A549 (cell line): ENCODE data around the gene ACAN. TPM values are rescaled to one million over a fixed set of nuclear protein-coding genes. Genes with fewer than 3 reads are reported as not detected.

Experiments
- ATAC-seq, 2 experiments: fragments of 200-7000 bp in 1 of 2; fragments of >200 bp in 1 of 2; cut with Nextera tagmentation in 1 of 2; cut with Tn5 transposase in 1 of 2; 3 replicates each; pipeline versions ENCODE4 v1.8.0 to v1.9.1; 2018 to 2020; ENCODE audit warnings: mild to moderate bottlenecking in 1 of 2, moderate library complexity in 1 of 2
- CTCF ChIA-PET: fragments of 300-600 bp; sonication (Branson Sonifier 250); formaldehyde crosslinking; extraction: SDS; loops from one replicate; lab custom pipeline; 2021; ENCODE audit warnings: antibody characterized with exemption, inconsistent platforms; lab: Yijun Ruan, JAX
- POLR2A ChIA-PET: fragments of 350-600 bp; formaldehyde crosslinking; extraction: SDS; loops from one replicate; lab custom pipeline; 2021; ENCODE audit warnings: antibody characterized with exemption, inconsistent platforms; lab: Yijun Ruan, JAX
- DNase-seq, 2 experiments: peaks; one replicate each; pipeline versions ENCODE4 v3.0.0 to v3.0.0-alpha.2; 2011 to 2016; ENCODE audit warnings: low read depth in 1 of 2, low spot score in 1 of 2
- FAIRE-seq: peaks from 2 replicates; lab custom pipeline; 2011; peaks lifted over from hg19 to GRCh38; lab: Jason Lieb, UNC
- H3K27ac ChIP-seq, 2 experiments: fragments of >200 bp; sonication (Bioruptor Twin); formaldehyde crosslinking; 3 replicates each; pipeline ENCODE4 v1.5.1; 2016 to 2017
- H3K4me1 ChIP-seq: fragments of >200 bp; sonication (Bioruptor Twin); formaldehyde crosslinking; 3 replicates; pipeline ENCODE4 v1.6.1; 2016
- H3K4me2 ChIP-seq: fragments of >200 bp; sonication (Bioruptor Twin); formaldehyde crosslinking; 3 replicates; pipeline ENCODE4 v1.6.1; 2016
- H3K4me3 ChIP-seq: fragments of >200 bp; sonication (Bioruptor Twin); formaldehyde crosslinking; 3 replicates; pipeline ENCODE4 v1.5.1; 2016
- H3K9me3 ChIP-seq: fragments of >200 bp; sonication (Bioruptor Twin); formaldehyde crosslinking; 3 replicates; pipeline ENCODE4 v1.6.1; 2016
- BCL3 ChIP-seq: fragments of >200 bp; sonication (Bioruptor Twin); formaldehyde crosslinking; IDR thresholded peaks from 3 replicates; pipeline ENCODE4 v1.6.1; 2016
- BHLHE40 ChIP-seq: IDR thresholded peaks from 2 replicates; pipeline ENCODE4 v1.6.1; 2012; ENCODE audit warnings: low read depth, low read length, inconsistent platforms
- CHD2 ChIP-seq: fragments of 150-350 bp; IDR thresholded peaks from 2 replicates; pipeline ENCODE4 v1.6.1; 2014; ENCODE audit warnings: low read length; ENCODE audit not compliant: partially characterized antibody
- CTCF ChIP-seq: fragments of >200 bp; sonication (Bioruptor Twin); formaldehyde crosslinking; IDR thresholded peaks from 3 replicates; pipeline ENCODE4 v1.5.1; 2016
- EHF ChIP-seq: fragments of 250-450 bp; sonication (Bioruptor Pico); IDR thresholded peaks from 2 replicates; pipeline ENCODE4 v1.5.0; 2020; ENCODE audit warnings: mild to moderate bottlenecking
- ESRRA ChIP-seq: fragments of 150-350 bp; IDR thresholded peaks from 2 replicates; pipeline ENCODE4 v1.6.1; 2014; ENCODE audit warnings: mild to moderate bottlenecking, low read length, borderline replicate concordance
- GATA3 ChIP-seq: IDR thresholded peaks from 2 replicates; pipeline ENCODE4 v1.6.1; 2012; ENCODE audit warnings: borderline replicate concordance
- HOXA7 ChIP-seq: fragments of 250-450 bp; sonication (Bioruptor Pico); IDR thresholded peaks from 2 replicates; pipeline ENCODE4 v1.5.0; 2020; ENCODE audit warnings: mild to moderate bottlenecking, moderate library complexity
- HOXB13 ChIP-seq: fragments of 250-450 bp; sonication (Bioruptor Pico); IDR thresholded peaks from 2 replicates; pipeline ENCODE4 v1.5.0; 2020; ENCODE audit warnings: low read depth, mild to moderate bottlenecking, moderate library complexity
- JUNB ChIP-seq: fragments of >200 bp; sonication (Bioruptor Twin); formaldehyde crosslinking; IDR thresholded peaks from 2 replicates; pipeline ENCODE4 v1.6.1; 2016
- NFE2L2 ChIP-seq: fragments of 150-350 bp; conservative IDR thresholded peaks from 2 replicates; pipeline ENCODE4 v1.6.1; 2014; ENCODE audit warnings: low read length
- NR3C1 ChIP-seq: fragments of >200 bp; sonication (Bioruptor Twin); formaldehyde crosslinking; IDR thresholded peaks from 3 replicates; pipeline ENCODE4 v1.6.1; 2017
- POLR2AphosphoS2 ChIP-seq: conservative IDR thresholded peaks from 2 replicates; pipeline ENCODE4 v1.6.1; 2012; ENCODE audit warnings: low read length, improper control_type of control experiment, inconsistent platforms
- RAD21 ChIP-seq, 2 experiments: fragments of >200 bp in 1 of 2; sonication (Bioruptor Twin) in 1 of 2; formaldehyde crosslinking in 1 of 2; IDR thresholded peaks in 1 of 2; conservative IDR thresholded peaks in 1 of 2; 2 replicates in 1 of 2; 3 replicates in 1 of 2; pipeline ENCODE4 v1.6.1; 2012 to 2018; ENCODE audit warnings: inconsistent platforms in 1 of 2
- RFX5 ChIP-seq: fragments of 450-650 bp; IDR thresholded peaks from 2 replicates; pipeline ENCODE4 v1.7.1; 2014; ENCODE audit warnings: antibody characterized with exemption, mild to moderate bottlenecking, moderate library complexity
- RNF2 ChIP-seq: fragments of 200-600 bp; sonication (generic); IDR thresholded peaks from 2 replicates; pipeline ENCODE4 v1.6.1; 2016; ENCODE audit warnings: low read depth, mild to moderate bottlenecking, antibody characterized with exemption, moderate library complexity, borderline replicate concordance
- SMC3 ChIP-seq: fragments of >200 bp; sonication (Bioruptor Twin); formaldehyde crosslinking; IDR thresholded peaks from 3 replicates; pipeline ENCODE4 v1.6.1; 2018; ENCODE audit warnings: inconsistent platforms
- ZFP36 ChIP-seq: fragments of 450-650 bp; IDR thresholded peaks from 2 replicates; pipeline ENCODE4 v1.6.1; 2014; ENCODE audit warnings: borderline replicate concordance; ENCODE audit not compliant: partially characterized antibody
- ZNF302 ChIP-seq: fragments of 250-450 bp; sonication (Bioruptor Pico); IDR thresholded peaks from 2 replicates; pipeline ENCODE4 v1.9.0; 2021; ENCODE audit warnings: inconsistent platforms, mild to moderate bottlenecking, moderate library complexity
- ZSCAN20 ChIP-seq: fragments of 250-450 bp; sonication (Bioruptor Pico); IDR thresholded peaks from 2 replicates; pipeline ENCODE4 v1.8.0; 2022; ENCODE audit warnings: mild to moderate bottlenecking, moderate library complexity
- WGBS: methylation state at CpG from one replicate; pipeline ENCODE4 v1.1.6; 2017; ENCODE audit errors: missing lambda C conversion rate; 5-methylcytosine and 5-hydroxymethylcytosine counted together
- polyA plus RNA-seq, 4 experiments: library from polyadenylated mRNA; depleted of rRNA in 3 of 4; stranded (reverse); fragments of >200 nt; fragmentation: RNase III in 1 of 4; extraction: RNeasy Plus Mini Kit Qiagen cat#74134 plus additional on column Dnase treatment in 1 of 4; gene quantifications; 2 replicates in 3 of 4; 3 replicates in 1 of 4; pipeline ENCODE4 v1.2.3, GENCODE V29; 2011 to 2017
- TF ChIP-seq, protein P1 (sequence below): fragments of 150-350 bp; IDR thresholded peaks from 2 replicates; pipeline ENCODE4 v1.6.1; 2014; ENCODE audit warnings: low read depth, mild to moderate bottlenecking, low read length

Gene ACAN
- polyA plus RNA-seq, 2 of the 4 experiments (the other 2 are of a cell fraction): 0.01 TPM; not detected in 1

- TF ChIP-seq JUNB (no peak), ZFP36 (no peak), BCL3 (no peak), CHD2 (no peak), ZSCAN20 (CRISPR knock-in tag) (no peak), HOXA7 (CRISPR knock-in tag) (no peak), EHF (CRISPR knock-in tag) (no peak), SMC3 (no peak), NFE2L2 (no peak), POLR2AphosphoS2 (no peak), GATA3 (no peak), RNF2 (no peak), ZNF302 (CRISPR knock-in tag) (no peak), HOXB13 (CRISPR knock-in tag) (no peak), CTCF (no peak)
- TF ChIP-seq, protein P1, sequence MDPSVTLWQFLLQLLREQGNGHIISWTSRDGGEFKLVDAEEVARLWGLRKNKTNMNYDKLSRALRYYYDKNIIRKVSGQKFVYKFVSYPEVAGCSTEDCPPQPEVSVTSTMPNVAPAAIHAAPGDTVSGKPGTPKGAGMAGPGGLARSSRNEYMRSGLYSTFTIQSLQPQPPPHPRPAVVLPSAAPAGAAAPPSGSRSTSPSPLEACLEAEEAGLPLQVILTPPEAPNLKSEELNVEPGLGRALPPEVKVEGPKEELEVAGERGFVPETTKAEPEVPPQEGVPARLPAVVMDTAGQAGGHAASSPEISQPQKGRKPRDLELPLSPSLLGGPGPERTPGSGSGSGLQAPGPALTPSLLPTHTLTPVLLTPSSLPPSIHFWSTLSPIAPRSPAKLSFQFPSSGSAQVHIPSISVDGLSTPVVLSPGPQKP: no peak
- no peak overlapping the region for H3K4me3 ChIP-seq
- FAIRE-seq: no peak
- H3K4me1 ChIP-seq: no peaks in the 10 kb centered on the region
- no peak for ATAC-seq
- ChIA-PET POLR2A (no interaction called here), CTCF (interaction anchor here (1.0 to 2.4 kb wide), 3 partner anchors 8 to 332 kb away, joined by 3 to 15 read pairs (median 7); no protein-coding TSS in a partner anchor)
- H3K9me3 ChIP-seq: no peaks in the 10 kb centered on the region
- no peak overlapping the region for H3K27ac ChIP-seq
- whole genome bisulfite sequencing: 65% methylated on average over 12 of the region's 15 CpGs
- no peak overlapping the region for H3K4me2 ChIP-seq
- no peak for DNase-seq
These were observed 42.4 kb downstream of the ACAN start for GRCh38 chr15:88845616-88846015.

DNA sequence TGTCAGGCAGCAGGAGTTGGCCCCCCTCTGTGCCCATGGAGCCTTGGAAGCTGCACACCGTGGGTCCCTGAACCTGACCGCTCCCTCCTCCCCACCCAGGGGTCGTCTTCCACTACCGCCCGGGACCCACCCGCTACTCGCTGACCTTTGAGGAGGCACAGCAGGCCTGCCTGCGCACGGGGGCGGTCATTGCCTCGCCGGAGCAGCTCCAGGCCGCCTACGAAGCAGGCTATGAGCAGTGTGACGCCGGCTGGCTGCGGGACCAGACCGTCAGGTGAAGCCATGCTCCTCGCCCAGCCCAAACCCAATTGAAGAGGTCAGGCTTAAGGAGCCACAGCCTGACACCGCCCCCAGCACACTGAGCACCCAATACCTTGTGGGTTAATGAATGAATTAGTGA, 43.9 kb downstream of the ACAN start:
- no peaks in the 10 kb centered on the region for H3K9me3 ChIP-seq
- H3K4me2 ChIP-seq: no peak overlapping the region
- no peak overlapping the region for H3K27ac ChIP-seq
- FAIRE-seq: no peak
- H3K4me1 ChIP-seq: no peaks in the 10 kb centered on the region
- no peak for DNase-seq
- TF ChIP-seq RFX5 (no peak), POLR2AphosphoS2 (no peak), NR3C1 (no peak), BHLHE40 (no peak), CTCF (no peak), ESRRA (no peak), ZFP36 (no peak), HOXA7 (CRISPR knock-in tag) (no peak), RAD21 (conservative IDR thresholded peaks at IDR 0.05 in 1 of 2, IDR thresholded peaks at IDR 0.05 in 1 of 2) (no peak), SMC3 (no peak)
- no peak; a peak in 1 of 6 replicates for ATAC-seq
- POLR2A ChIA-PET: no interaction called here
- CTCF ChIA-PET: interaction anchor here (1.5 kb wide), 1 partner anchor 15 kb away, joined by 4 read pairs; no protein-coding TSS in a partner anchor
- WGBS: 68% methylated on average over 16 of the region's 20 CpGs
- H3K4me3 ChIP-seq: no peak overlapping the region
